Measurements from ENCODE around the gene IL4I1.

Gene IL4I1

DNA sequence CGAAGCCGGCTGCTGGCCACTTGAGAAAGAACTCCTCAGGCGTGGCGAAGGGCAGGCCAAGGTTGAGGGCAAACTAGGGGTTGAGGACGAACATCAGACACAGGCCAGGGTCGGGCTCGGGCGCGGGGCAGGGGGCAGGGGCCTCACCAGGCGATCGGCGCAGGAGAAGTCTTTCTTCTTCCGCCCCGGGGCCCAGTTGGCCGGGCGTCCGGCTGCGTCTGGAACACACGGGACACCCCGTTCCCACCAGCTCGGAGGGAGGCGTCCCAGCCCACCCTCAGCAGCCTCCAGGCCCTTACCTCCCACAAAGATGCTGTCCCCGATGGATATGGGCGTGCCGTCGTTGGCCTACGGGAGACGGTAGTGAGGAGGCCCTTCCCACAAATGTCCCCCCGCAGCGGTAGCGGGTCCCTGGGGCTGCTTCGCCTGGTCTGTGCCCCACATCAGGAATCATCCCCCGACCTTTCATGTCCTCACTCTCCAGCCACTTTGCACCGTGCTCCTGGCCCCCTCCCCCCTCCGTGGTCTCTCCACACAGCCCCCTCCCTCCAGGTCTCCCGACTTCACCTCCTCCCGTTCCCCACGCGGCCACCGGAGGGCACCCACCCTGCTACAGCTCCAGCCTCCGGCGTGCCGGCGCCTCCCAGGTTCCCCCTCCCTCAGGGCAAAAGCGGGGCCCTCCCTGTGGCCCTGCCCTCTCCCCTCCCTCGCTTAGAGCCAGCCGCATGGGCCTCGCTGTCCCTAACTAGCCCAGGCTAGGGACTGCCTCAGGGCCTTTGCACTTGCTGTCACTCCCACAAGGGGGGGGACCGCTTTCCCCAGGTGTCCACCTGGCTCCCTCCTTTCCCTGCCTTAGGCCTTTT, 34.1 kb downstream of the IL4I1 start:
- DNase-seq = no peak

DNA sequence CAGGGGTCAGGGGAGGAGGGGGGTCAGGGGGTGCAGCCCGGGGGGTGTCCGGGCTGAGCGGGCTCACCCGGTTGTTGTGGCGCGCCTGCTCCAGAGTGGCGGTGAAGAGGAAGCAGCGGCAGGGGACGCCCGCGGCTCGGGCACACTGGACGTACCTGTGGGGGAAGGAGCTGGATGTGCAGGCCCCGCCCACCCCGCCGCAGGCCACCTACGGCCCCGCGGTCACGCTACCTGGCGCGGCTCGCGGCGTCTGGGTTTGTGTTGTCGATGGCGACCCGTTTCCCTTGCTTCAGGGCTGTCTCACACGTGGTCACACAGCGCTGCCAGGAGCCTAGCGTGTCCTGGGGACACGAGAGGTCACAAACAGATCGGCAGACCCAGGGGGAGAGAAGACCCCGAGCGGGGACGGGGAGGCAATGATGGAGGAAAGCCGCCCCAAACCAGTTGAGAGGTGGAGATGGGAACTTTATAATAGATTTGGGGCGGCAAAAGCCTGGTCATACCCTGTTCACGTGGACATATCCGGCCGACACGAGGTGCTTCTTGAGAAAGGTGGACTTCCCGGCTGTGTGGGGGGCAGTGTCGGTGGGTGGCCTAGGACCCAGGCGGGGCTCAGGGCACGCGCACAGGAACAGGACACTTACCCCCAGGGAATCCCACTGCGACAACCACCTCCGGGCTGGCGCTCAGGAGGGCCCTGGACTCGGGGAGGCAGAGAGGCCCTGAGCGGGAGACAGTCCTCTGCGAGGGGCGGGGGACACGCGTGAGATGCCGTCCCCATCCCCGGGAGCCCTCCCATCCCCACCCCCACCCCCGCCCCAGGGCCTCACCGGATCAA, 34.9 kb downstream of the IL4I1 start:
- DNase-seq = no peak

DNA sequence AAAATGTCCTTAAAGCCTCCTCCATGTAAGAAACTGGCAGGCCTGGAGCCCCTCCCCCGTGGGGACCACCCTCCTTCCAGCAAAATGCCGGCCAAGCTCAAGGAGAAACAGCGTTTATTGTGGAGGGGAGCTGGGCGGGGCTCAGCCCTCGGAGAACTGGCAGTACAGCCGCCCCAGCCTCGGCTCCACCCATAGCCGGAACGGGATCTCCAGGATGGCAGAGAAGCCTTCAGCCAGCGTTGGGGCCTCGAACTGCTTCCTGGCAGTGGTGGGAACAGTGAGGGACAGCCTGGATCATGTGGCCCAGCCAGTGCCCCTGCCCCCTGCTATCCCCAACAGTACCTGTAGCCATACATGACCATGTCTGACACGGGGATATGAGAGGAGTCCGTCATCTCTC, 35.6 kb downstream of the IL4I1 start:
- no peak for DNase-seq

DNA sequence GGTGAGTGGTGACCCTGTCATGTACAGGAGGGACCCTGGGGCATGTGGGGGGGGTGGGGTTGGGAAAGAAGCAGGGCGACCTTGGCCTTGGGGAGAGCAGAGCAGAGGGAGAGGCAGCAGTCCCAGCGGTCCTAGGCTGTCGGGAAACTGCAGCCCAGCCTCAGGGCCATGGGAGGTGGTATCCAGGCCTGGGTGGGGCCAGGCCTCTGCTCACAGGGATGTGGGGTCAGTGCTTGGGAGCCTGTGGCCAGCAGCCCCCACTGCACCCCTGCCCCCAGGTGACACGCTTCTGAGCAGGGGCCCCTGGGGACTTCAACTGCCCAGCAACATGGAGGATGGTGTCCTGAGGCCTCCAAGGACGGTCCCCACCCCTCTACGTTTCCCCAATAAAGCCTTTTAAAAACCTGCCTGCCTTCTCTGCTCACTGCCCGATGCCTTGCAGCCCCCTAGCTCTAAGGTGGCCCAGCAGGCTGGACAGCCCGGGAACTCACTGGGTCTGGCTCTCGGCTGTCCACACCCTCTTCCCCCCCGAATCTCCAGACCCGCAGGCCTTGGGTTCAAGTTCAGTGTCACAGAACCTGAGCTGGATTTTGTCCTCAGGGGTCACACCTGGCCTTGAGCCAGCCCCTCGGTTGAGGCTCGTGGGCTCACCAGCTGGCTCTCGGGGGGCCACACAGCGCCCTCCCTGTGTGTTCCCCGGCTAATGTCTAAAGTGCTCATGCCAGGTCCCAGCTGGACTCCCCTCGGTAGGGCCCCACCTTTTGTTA, 36.2 kb downstream of the IL4I1 start:
- DNase-seq = no peak

DNA sequence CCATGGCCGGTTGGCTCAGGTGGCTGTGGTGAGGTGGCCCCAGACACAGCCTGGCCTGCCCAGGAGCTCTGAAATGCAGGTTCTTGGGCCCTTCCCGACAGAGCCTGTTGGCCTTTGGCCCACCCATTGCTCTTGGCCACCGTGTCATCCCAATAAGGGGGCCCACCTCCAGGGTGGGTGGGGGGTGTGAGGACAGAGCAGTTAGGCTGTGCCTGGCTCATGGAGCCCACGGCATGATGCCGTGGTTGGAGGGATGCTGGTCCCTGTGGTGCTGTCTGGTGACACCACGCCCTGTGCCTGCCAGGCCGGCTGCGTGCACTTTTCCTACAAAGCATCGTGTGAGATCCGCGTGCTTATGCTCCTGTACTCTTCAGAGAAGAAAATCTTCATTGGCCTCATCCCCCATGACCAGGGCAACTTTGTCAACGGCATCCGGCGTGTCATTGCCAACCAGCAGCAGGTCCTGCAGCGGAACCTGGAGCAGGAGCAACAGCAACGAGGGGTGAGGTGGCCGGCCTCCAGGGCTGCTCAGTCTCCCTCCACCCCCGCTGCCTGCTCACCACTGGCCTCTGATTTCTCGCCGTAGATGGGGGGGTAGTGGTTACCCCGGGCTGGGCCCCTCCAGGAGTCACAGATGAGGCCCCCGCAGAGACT, 36.9 kb downstream of the IL4I1 start:
- no peak for DNase-seq

DNA sequence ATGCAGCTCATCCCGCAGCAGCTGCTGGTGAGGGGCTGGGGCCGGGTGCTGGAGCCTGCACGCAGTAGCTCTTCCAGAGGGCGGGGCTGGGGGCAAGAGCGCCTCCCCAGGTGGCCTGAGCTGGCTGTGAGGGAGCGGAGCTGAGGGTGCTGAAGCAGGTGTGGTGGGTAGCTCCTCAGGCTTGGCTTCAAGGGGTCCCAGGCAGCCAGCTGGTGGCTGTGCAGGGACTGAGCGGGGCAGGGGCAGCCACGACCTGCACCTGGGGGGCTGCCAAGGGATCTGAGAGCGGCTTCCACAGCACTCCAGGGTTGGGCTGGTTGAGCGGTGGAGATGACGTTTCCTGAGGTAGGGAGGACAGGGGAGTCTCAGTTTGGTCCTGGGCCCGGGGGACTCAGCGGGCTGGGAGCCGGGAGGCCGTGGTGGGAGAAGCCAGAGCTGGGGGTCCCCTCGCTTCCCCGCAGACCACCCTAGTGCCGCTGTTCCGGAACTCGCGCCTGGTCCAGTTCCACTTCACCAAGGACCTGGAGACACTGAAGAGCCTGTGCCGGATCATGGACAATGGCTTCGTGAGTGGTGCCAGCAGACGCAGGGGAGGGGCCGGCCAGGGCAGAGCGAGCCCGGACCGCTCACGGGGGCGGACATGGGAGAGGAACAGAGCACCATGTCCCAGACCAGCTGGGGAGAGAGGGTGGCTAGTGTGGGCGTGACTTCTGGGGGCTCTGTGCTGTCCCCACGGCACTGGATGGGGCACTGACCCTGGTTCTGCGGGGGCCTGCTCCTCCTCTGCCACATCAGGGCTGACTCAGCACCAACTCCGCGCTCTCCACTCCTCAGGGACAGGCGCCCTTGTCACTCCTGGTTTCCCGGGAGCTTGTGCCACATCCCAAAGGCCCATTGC, 38.4 kb downstream of the IL4I1 start:
- DNase-seq = no peak

DNA sequence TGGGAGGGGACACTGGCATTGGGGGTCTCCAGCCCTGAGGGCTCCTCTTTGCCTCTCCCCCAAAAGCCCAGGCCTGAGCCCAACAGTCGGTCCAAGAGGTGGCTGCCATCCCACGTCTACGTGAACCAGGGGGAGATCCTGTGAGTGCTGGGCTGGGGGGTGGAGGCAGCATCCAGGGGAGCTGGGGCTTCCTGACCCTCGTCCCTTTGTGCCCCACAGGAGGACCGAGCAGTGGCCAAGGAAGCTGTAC, 38.9 kb downstream of the IL4I1 start:
- DNase-seq = no peak

DNA sequence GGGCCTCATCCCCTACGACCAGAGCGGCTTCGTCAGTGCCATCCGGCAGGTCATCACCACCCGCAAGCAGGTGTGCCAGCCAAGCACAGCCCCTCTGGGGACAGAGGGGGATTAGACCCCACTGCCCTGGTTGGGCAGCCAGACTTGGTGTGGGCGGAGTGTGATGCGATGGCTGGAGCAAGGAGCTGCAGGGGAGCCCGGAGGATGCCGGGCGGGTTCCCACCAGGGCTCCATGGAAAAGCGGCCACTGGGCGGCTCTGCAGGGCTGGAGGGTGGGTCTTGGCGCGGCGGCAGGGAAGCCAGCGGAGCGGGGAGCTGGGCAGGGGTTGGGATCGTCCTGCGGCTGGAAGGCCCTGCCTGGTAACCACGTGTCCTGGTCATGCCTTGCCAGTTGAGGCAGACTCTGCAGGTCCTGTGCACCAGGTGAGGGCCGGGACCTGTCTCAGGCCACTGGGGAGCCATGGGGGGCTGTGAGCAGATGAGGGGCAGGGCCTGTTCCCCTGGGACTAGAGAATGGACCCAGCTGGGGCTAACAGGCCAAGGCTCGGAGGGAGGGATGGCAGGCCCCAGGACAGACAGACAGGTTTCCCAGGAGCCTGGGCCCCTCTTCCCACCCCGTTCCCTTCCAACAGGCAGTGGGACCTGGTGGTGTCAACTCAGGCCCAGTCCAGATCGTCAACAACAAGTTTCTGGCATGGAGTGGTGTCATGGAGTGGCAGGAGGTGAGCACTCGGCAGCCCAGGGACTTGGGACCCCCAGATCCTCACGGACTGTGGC, 39.4 kb downstream of the IL4I1 start:
- DNase-seq = no peak

DNA sequence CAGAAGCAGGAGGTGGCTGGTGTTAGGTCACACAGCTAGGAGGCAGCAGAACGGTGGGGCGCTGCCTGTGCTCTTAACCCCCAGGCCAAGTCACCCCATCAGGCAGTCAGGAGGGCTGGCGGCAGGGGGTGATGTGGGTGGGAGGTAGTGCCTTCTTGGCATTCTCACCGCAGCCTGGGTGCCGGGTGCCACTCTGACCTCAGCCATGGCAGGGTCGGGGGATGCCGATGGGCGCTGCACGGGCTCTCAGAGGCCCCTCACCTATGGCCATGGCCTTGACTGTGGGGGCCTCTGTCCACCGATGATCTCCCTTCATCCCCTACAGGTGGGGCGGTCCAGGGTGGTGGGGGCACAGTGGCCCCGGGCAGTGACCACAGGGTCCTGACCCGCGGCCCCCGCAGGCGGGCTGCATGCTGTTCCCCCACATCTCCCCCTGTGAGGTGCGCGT, 40.1 kb downstream of the IL4I1 start:
- no peak for DNase-seq

DNA sequence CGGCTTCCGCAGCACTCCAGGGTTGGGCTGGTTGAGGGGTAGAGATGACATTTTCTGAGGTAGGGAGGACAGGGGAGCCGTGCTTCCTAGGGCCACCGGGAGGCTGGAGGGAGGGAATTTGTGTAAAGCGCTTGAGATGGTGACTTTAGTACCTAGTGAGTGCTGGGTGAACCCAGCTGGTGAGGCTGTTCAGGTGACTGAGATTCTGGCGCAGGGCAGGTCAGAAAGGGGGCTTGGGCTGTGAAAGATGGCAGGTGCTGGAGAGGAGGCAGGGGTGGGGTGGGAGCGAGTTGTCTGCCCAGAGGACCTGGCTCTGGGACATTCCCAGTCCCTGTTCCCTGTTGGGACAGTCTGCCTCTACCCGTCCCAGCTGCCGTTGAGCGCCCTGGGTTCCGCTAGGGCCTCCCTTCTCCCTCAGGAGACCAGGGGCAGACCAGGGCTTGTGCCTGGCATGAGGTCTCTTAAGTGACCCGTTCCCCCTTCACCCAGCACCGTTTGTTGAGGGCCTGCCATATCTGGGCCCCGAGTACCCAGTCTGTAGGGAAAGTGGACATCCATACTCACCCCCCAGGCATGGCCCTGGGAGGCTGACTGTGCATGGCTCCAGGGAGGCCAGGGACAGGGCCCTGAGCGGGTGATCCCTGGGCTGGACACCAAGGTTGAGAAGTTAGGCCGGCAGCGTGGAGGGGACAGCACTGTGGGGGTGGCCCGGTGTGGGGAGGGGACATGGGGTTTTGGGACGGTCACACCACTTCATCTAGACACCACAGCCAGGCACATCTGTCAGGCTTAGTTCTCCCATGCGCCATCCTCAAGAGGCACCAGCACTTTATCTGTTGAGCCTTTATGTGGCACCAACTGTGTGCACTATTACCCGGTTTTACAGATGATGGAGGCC, 40.8 kb downstream of the IL4I1 start:
- DNase-seq = no peak

DNA sequence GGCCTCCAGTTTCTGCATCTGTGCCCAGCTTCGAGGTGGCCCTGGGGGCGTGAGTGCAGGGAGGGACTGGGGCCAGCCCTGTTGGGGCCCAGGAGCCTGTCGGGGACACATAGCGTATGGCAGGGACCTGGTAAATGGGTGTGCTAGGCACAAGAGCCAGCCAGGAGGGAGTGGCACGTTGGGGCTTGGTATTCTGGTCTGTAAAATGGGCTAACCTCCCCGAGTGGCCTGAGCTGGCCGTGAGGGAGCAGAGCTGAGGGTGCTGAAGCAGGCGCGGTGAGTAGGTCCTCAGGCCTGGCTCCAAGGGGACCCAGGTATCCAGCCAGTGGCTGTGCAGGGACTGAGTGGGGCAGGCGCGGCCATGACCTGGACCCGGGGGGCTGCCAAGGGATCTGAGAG, 41.4 kb downstream of the IL4I1 start:
- DNase-seq = no peak

DNA sequence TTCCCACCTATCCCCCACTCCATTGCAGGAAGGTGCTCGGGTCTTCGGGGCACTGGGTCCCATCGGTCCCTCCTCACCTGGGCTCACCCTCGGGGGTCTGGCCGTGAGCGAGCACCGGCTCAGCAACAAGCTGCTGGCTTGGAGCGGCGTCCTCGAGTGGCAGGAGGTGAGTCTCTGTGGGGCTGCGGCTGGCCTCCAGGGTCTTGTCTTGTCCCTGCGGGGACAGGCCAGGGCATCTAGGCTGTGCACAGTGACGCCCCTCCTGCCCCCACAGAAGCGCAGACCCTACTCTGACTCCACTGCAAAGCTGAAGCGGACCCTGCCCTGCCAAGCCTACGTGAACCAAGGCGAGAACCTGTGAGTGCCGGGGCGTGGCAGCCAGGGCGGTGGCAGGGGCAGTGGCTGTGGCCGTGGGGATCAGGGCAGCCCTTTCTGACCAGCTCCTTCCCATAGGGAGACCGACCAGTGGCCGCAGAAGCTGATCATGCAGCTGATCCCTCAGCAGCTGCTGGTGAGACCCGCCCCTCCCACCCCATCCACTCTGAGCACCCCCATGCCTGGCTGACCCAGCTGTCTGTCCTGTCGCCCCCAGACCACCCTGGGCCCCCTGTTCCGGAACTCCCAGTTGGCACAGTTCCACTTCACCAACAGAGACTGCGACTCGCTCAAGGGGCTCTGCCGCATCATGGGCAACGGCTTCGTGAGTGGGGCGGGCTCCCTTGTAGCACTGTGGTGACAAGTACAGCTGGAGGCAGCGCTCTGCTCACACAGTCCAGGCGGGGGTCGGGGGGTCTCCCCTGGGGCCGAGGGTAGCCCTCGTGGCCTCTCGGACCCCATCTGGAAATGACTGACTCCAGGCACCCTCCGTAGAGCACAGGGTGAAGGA, 42.1 kb downstream of the IL4I1 start:
- no peak for DNase-seq

DNA sequence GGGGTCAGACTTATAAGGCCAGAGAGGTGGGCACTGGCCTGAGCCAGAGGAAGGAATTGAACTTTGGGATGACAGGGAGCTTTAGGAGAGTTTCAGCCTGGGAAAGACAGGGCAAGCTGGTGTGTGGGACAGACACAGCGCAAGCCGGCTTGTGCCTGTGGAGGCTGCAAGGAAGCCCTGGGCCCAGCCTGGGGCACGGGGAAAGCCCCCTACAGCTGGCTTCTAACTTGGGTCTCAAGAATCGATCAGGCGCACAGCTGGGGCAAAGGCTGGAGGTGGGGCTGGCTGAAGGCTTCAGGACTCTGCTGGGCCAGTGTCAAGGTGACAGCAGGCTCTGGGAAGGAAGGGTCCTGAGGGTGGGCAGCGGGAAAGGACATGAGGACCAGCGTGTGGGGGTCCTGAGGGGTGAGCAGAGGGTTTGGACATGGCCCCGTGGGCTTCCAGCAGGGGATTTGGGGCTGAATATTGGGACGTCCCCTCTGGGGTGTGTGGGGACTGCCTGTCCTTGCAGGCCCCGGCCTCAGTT, 42.8 kb downstream of the IL4I1 start:
- DNase-seq = no peak

DNA sequence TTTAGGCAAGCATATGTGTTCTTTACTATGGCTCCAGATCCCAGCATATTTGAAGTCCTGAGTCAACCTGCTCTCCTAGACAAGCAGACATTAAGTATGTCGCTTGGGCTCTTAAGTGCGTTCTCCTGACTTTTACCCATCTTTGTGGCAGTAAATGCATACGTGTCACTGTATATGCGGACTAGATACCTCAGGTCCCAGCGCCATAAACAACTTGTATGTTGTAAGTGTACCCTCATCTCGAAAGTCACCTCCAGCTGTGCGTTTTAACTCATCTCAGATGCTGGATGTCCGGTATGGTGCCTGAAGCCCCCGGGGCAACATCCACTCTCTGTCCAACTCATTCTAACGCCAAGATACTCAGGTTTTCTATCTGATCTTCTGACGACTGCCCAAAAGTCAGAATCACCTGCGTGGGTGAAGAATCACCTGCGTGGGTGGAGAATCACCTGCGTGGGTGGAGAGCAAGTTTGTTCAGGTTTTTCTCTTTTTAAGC, 44.0 kb downstream of the IL4I1 start:
- DNase-seq = no peak

DNA sequence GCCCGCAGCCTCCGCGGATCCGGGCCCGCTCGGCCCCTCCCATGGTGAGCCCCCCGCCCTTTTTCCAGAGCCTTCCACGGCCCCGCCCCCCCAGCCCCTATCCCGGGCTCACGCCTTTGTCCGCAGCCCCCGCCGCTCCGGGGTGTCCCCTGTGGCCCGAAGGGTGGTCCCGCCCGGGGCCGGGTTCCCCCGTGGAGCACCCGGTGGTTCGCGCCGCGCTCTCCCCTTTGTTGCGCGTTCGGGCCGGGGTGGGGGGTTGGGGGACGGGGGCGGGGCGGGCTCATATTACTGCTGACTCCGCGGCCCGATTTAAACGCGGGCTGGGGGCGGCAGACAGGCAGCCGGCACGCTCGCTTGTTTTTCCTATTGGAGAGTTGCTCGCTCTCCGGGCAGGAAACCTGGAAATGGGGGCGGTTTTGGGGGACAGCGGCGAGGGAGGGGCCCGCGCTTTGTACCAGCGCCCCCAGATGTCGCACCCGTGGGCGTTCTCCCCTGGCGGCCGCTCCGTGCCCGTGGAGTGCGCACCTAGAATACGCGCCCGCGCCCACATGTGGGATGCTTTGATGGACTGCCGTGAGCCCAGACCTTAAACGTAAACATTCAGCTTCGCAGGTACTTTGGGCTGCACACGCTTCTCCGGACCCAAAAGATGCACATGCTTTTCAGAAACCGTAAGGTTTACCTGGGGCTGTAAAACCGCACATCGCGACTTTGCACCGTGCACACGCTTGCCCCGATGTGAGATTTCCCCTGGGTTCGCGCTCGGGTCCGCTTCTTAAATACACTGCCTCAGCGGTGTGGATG, 45.0 kb downstream of the IL4I1 start:
- no peak for DNase-seq

DNA sequence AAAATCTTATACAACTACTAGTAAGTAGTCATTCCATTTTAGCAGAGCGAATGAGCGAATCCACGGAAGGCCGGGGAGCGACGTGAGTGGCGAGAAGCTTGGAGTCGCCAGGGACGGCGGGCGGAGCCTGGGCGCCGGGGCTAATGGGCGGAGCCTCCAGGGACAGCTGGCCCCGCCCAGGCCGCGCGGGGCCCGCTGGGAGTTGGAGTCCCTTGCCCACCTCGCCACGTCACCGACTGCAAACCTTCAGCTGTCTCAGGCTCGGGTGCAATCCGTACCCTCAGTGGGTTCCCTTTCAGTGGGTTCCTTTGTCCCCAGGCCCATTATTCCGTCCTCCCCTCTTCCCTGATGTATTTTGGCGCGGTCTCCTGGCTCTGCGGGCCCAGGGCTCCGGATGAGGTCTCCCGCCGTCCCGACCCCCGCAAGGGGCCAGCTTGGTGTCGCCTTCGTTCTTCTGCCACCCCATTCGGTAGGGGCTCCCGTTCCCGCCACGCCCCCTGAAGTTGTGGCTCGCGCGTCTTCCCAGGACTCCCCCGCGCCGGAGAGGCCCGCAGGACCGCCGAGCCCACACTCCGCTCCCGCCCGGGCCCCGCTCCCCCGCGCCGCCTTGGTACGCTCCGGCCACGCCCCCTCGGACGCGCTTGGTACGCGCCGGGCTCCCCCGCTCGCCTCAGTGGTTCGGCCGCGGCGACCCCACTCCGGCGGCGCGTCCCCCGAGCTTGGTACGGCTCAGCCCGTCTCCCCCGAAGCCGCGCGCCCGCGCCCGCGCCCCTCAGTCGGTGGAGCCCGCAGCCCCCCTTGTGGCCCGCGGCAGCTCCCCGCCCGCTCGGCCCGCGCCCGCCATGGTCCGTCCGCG, 46.0 kb downstream of the IL4I1 start, which contains the start of gene PTOV1:
PTOV1 (plus strand) TSS at position 673 of the 856 bp plus-strand sequence.
- DNase-seq = peak; percentile 90

DNA sequence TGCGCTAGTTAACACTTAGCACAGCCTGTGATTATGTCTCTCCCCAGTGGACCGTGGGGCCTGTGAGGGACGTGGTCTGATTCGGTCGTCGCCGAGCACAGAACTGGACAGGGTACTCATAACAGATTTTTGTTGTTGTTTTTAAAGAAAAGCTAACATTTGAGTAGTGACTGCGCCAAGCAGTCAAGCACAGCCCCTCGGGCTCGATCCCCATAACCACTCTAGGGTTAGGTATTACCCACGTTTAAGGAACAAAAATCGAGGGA, 46.5 kb downstream of the IL4I1 start:
- DNase-seq = no peak

All from T1000 (cell line).